ENCODE results near the gene PRR12. TPM values are rescaled to one million over a fixed set of nuclear protein-coding genes. Genes with fewer than 3 reads are reported as not detected.
"Not testable (repeated sequence)": the region's sequence is repeated elsewhere in the genome, so short reads cannot be mapped to it uniquely, and the experiment has no call there.

Gene PRR12
- total and polyA plus RNA-seq, 2 donors (not counting 1 experiment from before 2014, with no cell fraction given) = 0.40 to 2.1 TPM

DNA sequence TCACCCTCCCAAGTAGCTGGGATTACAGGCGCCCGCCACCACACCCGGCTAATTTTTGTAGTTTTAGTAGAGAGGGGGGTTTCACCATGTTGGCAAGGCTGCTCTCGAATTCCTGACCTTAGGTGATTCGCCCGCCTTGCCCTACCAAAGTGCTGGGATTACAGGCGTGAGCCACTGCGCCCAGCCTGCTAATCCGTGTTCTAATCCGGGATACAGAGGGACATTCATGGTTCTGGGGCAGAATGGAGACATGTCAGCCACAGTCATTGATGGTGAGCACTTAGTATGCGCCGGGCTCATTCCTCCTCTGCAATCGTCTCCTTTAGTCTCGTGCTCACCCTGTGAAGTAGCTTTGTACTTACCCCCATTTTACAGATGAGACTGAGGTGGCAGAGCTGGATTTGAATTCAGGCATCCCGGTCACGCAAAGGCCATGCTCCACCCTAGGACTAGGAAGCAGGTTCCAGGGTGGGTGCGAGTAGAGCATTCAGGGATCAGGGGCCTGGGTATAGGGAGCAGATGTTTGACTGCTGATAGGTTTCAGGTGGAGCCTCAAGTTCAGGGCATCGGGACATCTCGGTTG, 40.7 kb downstream of the PRR12 start:
- peaks cover 2% of the 10 kb centered on the region for H3K36me3 ChIP-seq (ENCODE audit: control insufficient read depth, insufficient read depth, low read length)
- no peak overlapping the region for H3K4me2 ChIP-seq (ENCODE audit: extremely low read depth, insufficient read depth, low read length)
- TF ChIP-seq, protein P1, sequence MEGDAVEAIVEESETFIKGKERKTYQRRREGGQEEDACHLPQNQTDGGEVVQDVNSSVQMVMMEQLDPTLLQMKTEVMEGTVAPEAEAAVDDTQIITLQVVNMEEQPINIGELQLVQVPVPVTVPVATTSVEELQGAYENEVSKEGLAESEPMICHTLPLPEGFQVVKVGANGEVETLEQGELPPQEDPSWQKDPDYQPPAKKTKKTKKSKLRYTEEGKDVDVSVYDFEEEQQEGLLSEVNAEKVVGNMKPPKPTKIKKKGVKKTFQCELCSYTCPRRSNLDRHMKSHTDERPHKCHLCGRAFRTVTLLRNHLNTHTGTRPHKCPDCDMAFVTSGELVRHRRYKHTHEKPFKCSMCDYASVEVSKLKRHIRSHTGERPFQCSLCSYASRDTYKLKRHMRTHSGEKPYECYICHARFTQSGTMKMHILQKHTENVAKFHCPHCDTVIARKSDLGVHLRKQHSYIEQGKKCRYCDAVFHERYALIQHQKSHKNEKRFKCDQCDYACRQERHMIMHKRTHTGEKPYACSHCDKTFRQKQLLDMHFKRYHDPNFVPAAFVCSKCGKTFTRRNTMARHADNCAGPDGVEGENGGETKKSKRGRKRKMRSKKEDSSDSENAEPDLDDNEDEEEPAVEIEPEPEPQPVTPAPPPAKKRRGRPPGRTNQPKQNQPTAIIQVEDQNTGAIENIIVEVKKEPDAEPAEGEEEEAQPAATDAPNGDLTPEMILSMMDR (conservative IDR thresholded peaks at IDR 0.05 in 1 of 2, IDR thresholded peaks at IDR 0.05 in 1 of 2; ENCODE audit: low read depth in 1 of 2, low read length in 2 of 2) = no peak
- H3K9me3 ChIP-seq (ENCODE audit: control insufficient read depth, insufficient read depth, low read depth, low read length) = no peaks in the 10 kb centered on the region
- H4K20me1 ChIP-seq (ENCODE audit: control insufficient read depth, extremely low read depth, insufficient read depth, low read length) = no peaks in the 10 kb centered on the region
- no peak overlapping the region for H3K9ac ChIP-seq (ENCODE audit: insufficient read depth, low read length)
- H3K79me2 ChIP-seq (ENCODE audit: control insufficient read depth, insufficient read depth, low read length) = no peaks in the 10 kb centered on the region
- H2AFZ ChIP-seq (ENCODE audit: low read length) = no peak overlapping the region
- H3K4me3 ChIP-seq (replicated peaks in 1 of 4; ENCODE audit: control extremely low read depth in 1 of 4, insufficient read depth in 1 of 4, low read depth in 3 of 4, low read length in 4 of 4) = no peak overlapping the region
- DNase-seq (ENCODE audit: low read depth in 2 of 2) = no peak
- no peaks in the 10 kb centered on the region for H3K4me1 ChIP-seq (ENCODE audit: control insufficient read depth, extremely low read depth, insufficient read depth, low read length)
- no peaks in the 10 kb centered on the region for H3K27me3 ChIP-seq (ENCODE audit: control insufficient read depth, insufficient read depth, low read length)
- H3K27ac ChIP-seq (ENCODE audit: insufficient read depth, low read length) = no peak overlapping the region

DNA sequence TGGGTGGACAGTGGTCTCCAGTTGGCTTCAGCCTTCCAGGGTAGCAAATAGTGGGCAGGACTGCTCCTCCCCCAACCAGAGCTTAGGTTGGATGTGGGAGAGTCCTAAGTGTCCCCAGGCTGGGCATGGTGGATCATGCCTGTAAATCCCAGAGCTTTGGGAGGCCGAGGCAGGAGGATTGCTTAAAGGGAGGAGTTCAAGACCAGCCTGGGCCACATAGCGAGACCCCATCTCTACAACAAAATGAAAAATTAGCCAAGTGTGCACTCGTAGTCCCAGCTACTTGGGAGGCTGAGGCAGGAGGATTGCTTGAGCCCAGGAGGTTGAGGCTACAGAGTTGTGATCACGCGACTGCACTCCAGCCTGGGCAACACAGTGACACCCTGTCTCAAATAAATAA, 41.6 kb downstream of the PRR12 start:
- Histone ChIP-seq H3K4me3 (replicated peaks in 1 of 4; ENCODE audit: control extremely low read depth in 1 of 4, insufficient read depth in 1 of 4, low read depth in 3 of 4, low read length in 4 of 4) (no peak overlapping the region), H3K36me3 (ENCODE audit: control insufficient read depth, insufficient read depth, low read length) (peaks cover 2% of the 10 kb centered on the region), H3K4me2 (ENCODE audit: extremely low read depth, insufficient read depth, low read length) (no peak overlapping the region), H3K9me3 (ENCODE audit: control insufficient read depth, insufficient read depth, low read depth, low read length) (no peaks in the 10 kb centered on the region), H3K27ac (ENCODE audit: insufficient read depth, low read length) (no peak overlapping the region), H3K4me1 (ENCODE audit: control insufficient read depth, extremely low read depth, insufficient read depth, low read length) (no peaks in the 10 kb centered on the region), H4K20me1 (ENCODE audit: control insufficient read depth, extremely low read depth, insufficient read depth, low read length) (no peaks in the 10 kb centered on the region), H3K79me2 (ENCODE audit: control insufficient read depth, insufficient read depth, low read length) (no peaks in the 10 kb centered on the region), H3K9ac (ENCODE audit: insufficient read depth, low read length) (no peak overlapping the region), H2AFZ (ENCODE audit: low read length) (no peak overlapping the region), H3K27me3 (ENCODE audit: control insufficient read depth, insufficient read depth, low read length) (no peaks in the 10 kb centered on the region)
- TF ChIP-seq, protein P1 (conservative IDR thresholded peaks at IDR 0.05 in 1 of 2, IDR thresholded peaks at IDR 0.05 in 1 of 2; ENCODE audit: low read depth in 1 of 2, low read length in 2 of 2) = no peak
- DNase-seq (ENCODE audit: low read depth in 2 of 2) = no peak

DNA sequence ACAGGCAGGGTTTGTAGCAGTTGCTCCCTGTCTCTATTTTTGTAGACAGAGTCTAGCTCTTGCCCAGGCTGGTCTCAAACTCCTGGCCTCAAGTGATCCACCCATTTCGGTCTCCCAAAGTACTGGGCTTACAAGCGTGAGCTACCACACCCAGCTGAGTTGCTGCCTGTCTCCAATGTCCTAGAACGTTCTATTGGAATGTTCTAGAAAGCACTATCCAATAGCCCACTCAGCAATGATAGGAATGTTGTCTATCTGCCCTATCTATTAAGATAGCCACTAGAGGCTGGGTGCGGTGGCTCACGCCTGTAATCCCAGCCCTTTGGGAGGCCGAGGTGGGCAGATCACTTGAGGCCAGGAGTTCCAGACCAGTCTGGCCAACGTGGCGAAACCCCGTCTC, 42.3 kb downstream of the PRR12 start:
- H3K36me3 ChIP-seq (ENCODE audit: control insufficient read depth, insufficient read depth, low read length); H3K27ac ChIP-seq (ENCODE audit: insufficient read depth, low read length); H2AFZ ChIP-seq (ENCODE audit: low read length); H3K9ac ChIP-seq (ENCODE audit: insufficient read depth, low read length); H3K4me3 ChIP-seq (replicated peaks in 1 of 4; ENCODE audit: control extremely low read depth in 1 of 4, insufficient read depth in 1 of 4, low read depth in 3 of 4, low read length in 4 of 4); H3K9me3 ChIP-seq (ENCODE audit: control insufficient read depth, insufficient read depth, low read depth, low read length); H4K20me1 ChIP-seq (ENCODE audit: control insufficient read depth, extremely low read depth, insufficient read depth, low read length); H3K79me2 ChIP-seq (ENCODE audit: control insufficient read depth, insufficient read depth, low read length); H3K4me2 ChIP-seq (ENCODE audit: extremely low read depth, insufficient read depth, low read length); H3K4me1 ChIP-seq (ENCODE audit: control insufficient read depth, extremely low read depth, insufficient read depth, low read length); H3K27me3 ChIP-seq (ENCODE audit: control insufficient read depth, insufficient read depth, low read length): not testable (repeated sequence)
- DNase-seq (ENCODE audit: low read depth in 2 of 2) = peak in 1 of 2 donors; percentile 44
